Dendritic cell treated with granulocyte-macrophage colony-stimulating factor and Interleukin-4, amounts not matched to agents 40 ng/mL and 50 ng/mL, for 4 days (primary cell): ENCODE data around the gene SGK1.
"Not testable (repeated sequence)": the region's sequence is repeated elsewhere in the genome, so short reads cannot be mapped to it uniquely, and the experiment has no call there.

Experiments
- H3K27ac Mint-ChIP-seq: one replicate; pipeline ENCODE4 v1.8.0; 2022; ENCODE audit warnings: mild to moderate bottlenecking, mixed read lengths
- H3K27me3 Mint-ChIP-seq: one replicate; pipeline ENCODE4 v1.8.0; 2022; ENCODE audit warnings: mild to moderate bottlenecking, mixed read lengths
- H3K36me3 Mint-ChIP-seq: one replicate; pipeline ENCODE4 v1.8.0; 2022; ENCODE audit warnings: low read depth, mixed read lengths
- H3K4me1 Mint-ChIP-seq: one replicate; pipeline ENCODE4 v1.8.0; 2022; ENCODE audit warnings: low read depth, mixed read lengths
- H3K4me3 Mint-ChIP-seq: one replicate; pipeline ENCODE4 v1.8.0; 2022; ENCODE audit warnings: mild to moderate bottlenecking, moderate library complexity, mixed read lengths
- H3K9me3 Mint-ChIP-seq: one replicate; pipeline ENCODE4 v1.8.0; 2022; ENCODE audit warnings: mixed read lengths
- intact Hi-C: fragments of 100-400 bp; cut with micrococcal nuclease; formaldehyde crosslinking; loops from one replicate; pipeline ENCODE4 v1.15.0; 2022

SGK1 gene

DNA sequence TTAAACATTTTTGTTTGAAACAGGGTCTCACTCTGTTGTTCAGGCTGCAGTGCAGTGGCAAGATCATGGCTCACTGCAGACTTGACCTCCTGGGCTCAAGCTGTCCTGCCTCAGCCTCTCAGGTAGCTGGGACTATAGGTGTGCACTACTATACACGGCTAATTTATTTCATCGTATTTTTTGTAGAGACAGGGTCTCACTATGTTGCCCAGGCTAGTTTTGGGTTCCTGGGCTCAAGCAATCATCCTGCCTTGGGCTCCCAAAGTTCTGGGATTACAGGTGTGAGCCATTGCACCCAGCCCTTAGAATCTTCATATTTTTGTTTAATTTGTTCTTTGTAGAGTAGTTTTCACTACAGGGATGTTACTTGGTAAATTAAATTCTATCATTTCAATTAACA lies 67.1 kb downstream of the SGK1 start:
- peaks cover 17% of the 10 kb centered on the region for H3K4me1 Mint-ChIP-seq
- intact Hi-C loops: loop anchor here (10.0 kb wide), 1 partner anchor 64 kb away; the partner anchor contains the start of gene SGK1
- no peak overlapping the region for H3K4me3 Mint-ChIP-seq
- H3K9me3 Mint-ChIP-seq: no peaks in the 10 kb centered on the region
- peaks cover 1% of the 10 kb centered on the region for H3K27me3 Mint-ChIP-seq
- H3K27ac Mint-ChIP-seq: no peak overlapping the region
- H3K36me3 Mint-ChIP-seq: no peaks in the 10 kb centered on the region

DNA sequence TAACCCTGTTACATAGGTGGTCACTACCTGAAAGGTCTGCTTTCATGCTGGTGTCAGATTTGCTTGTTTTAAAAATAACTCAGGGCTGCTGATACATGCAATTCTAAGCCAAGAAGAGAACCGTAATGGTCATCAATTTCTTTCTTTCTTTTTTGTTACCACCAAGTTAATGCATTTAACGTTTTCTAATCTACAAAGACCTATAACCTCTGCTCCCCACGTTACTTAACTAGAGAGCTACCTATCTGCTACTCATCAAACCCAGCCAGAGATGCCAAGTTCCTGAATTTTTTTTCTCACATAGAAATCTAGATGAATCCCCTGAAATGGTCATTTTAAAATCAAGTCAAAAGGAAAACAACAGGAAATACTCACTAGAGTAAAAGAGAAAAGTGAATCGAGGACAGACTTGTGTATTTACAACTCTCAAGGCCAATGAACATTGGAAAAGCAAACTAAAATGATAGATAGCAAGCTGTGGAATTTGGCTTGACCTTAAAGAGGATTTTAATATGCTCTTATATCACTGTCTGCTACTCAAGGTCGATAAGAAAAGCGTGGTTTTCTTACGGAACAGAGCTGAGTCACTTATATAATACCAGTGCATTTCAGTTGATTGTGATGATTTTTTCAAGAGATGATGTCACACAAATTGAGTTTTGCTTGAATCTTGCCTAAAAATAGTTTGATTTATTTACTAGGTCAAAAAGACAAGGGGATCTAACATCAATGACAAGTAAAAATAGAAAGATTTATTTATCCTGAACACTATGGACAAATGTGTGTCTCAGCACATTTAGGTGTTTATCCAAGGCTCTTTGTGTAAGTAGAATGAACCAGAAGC lies 67.9 kb downstream of the SGK1 start:
- H3K27me3 Mint-ChIP-seq: peaks cover 1% of the 10 kb centered on the region
- H3K4me3 Mint-ChIP-seq: no peak overlapping the region
- H3K4me1 Mint-ChIP-seq: peaks cover 17% of the 10 kb centered on the region
- intact Hi-C loops: loop anchor here (10.0 kb wide), 1 partner anchor 65 kb away; the partner anchor contains the start of gene SGK1
- no peaks in the 10 kb centered on the region for H3K9me3 Mint-ChIP-seq
- H3K27ac Mint-ChIP-seq: no peak overlapping the region
- H3K36me3 Mint-ChIP-seq: no peaks in the 10 kb centered on the region

DNA sequence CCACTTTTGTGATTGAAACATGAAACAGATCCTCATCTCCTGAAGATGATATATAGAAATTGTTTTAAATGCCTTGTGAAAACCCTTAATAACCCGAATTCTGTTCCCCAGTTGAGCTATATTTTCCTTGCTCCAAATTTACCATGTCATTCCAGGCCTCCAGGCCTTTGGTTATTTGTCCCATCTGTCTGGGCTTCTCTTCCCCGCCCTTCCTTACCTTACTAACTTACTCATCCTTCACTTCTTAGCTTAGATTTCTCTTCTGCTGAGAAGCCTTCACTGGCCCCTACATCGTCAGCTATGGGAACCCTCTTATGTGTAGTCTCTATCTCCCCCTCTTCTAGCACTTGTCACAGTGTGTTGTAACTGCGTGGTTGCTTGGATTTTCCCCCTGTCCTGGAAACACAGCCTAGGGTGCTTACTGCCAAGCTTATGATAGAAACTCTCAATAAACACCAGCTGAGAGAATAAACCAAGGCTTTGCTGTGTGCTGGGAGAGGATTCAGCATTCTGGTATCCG lies 68.6 kb downstream of the SGK1 start:
- intact Hi-C loops: no loop called here
- Mint-ChIP-seq H3K9me3 (no peaks in the 10 kb centered on the region), H3K4me3 (no peak overlapping the region), H3K27me3 (peaks cover 1% of the 10 kb centered on the region), H3K36me3 (no peaks in the 10 kb centered on the region), H3K27ac (no peak overlapping the region), H3K4me1 (peaks cover 17% of the 10 kb centered on the region)

DNA sequence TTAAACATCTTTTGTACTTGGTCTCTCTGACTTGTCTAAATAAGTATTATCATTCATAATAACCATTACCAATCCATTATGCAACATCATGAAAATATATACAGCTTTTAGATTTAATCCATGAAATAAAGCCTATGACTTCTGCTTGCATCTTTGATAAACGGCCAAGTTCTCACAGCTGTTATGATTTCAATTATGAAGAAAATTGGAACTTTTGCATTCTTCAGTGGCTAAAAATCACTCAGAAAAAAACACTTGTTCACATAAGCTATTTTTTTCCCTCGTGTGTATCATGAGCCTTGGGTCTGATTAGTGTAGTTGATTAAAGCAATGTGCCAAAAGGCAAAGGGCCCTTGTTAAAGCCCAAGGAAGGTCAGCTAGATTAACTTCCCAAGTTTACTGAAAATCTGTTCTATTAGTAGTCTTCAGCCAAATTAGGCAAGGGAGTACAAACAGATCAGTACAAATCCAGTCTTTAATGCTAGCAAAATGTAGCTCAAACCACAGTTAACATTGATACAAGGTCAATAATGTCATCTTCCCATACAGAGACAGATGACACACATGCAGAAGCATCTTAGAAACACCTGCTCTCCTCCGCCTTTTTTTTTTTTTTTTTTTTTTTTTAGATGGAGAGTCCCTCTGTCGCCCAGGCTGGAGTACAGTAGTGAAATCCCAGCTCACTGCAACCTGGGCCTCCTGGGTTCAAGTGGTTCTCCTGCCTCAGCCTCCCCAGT lies 69.9 kb downstream of the SGK1 start:
- no peak overlapping the region for H3K27ac Mint-ChIP-seq
- peaks cover 1% of the 10 kb centered on the region for H3K27me3 Mint-ChIP-seq
- peaks cover 17% of the 10 kb centered on the region for H3K4me1 Mint-ChIP-seq
- intact Hi-C loops: no loop called here
- no peaks in the 10 kb centered on the region for H3K9me3 Mint-ChIP-seq
- no peaks in the 10 kb centered on the region for H3K36me3 Mint-ChIP-seq
- H3K4me3 Mint-ChIP-seq: no peak overlapping the region

DNA sequence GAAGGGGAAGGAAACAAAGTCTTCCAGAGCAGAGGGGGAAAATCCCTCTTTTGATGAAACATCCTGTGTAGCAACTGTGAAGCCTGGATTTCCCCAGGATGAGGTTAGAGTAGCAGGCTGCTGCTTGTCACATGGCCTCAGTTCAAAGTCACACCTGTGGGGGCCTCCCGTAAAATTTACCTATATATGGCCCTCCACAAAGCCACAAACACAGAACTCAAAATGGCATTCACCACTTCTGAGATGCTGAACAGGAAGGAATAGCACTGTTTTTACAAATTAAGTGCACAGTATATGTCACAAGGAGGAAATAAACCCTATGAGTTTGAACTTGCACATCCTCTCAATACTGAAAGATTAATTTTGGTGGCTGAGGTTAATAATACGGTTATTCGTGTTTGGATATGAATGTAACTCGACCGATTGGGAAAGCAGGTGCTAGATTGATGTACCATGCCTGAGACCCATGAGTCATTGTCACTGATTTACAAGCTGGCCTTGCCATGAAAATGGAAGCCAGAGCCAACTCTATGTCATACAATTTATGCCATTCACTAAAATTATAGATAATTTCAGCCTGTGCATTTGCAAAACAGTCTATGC lies 70.6 kb downstream of the SGK1 start:
- H3K9me3 Mint-ChIP-seq: no peaks in the 10 kb centered on the region
- H3K27me3 Mint-ChIP-seq: peaks cover 1% of the 10 kb centered on the region
- peaks cover 17% of the 10 kb centered on the region for H3K4me1 Mint-ChIP-seq
- no peak overlapping the region for H3K27ac Mint-ChIP-seq
- H3K36me3 Mint-ChIP-seq: no peaks in the 10 kb centered on the region
- H3K4me3 Mint-ChIP-seq: no peak overlapping the region
- intact Hi-C loops: no loop called here

DNA sequence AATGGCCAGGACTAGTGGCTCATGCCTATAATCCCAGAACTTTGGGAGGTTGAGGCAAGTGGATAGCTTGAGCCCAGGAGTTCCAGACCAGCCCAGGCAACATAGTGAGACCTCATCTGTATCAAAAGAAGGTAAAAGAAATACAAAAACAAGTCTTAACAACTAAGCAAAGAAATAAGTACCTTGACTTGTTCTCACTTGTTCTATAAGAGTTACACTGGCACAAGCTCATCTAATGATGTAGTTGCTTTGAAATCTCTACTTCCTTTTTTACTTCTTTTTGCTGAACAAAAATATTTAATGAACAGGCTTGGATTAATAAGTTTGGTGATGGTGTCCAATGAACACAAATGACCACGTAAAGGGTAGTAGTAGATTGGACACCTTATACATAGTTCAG lies 72.2 kb downstream of the SGK1 start:
- Mint-ChIP-seq H3K27me3 (peaks cover 1% of the 10 kb centered on the region), H3K4me1 (peaks cover 30% of the 10 kb centered on the region), H3K4me3 (no peak overlapping the region), H3K9me3 (no peaks in the 10 kb centered on the region), H3K27ac (no peak overlapping the region), H3K36me3 (no peaks in the 10 kb centered on the region)
- intact Hi-C loops: no loop called here

DNA sequence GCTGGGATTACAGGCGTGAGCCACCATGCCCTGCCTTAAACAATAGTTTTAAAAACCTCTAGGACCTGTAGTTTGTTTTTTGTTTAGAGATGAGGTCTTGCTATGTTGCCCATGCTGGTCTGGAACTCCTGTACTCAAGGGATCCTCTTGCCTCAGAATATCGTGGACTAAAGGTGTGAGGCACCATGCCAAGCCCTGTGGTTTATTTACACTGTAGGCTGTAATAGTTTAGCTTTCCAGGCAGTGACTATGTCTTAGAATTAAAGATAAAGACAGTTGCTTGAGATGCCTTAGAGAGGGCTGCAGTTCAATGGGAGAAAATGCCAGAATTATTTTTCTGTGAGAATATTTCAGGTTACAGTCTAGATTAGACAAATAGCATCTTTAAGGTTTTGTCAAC lies 72.9 kb downstream of the SGK1 start:
- Mint-ChIP-seq H3K27ac (no peak overlapping the region), H3K27me3 (peaks cover 1% of the 10 kb centered on the region), H3K36me3 (no peaks in the 10 kb centered on the region), H3K4me1 (peaks cover 33% of the 10 kb centered on the region), H3K9me3 (no peaks in the 10 kb centered on the region), H3K4me3 (no peak overlapping the region)
- intact Hi-C loops: no loop called here

DNA sequence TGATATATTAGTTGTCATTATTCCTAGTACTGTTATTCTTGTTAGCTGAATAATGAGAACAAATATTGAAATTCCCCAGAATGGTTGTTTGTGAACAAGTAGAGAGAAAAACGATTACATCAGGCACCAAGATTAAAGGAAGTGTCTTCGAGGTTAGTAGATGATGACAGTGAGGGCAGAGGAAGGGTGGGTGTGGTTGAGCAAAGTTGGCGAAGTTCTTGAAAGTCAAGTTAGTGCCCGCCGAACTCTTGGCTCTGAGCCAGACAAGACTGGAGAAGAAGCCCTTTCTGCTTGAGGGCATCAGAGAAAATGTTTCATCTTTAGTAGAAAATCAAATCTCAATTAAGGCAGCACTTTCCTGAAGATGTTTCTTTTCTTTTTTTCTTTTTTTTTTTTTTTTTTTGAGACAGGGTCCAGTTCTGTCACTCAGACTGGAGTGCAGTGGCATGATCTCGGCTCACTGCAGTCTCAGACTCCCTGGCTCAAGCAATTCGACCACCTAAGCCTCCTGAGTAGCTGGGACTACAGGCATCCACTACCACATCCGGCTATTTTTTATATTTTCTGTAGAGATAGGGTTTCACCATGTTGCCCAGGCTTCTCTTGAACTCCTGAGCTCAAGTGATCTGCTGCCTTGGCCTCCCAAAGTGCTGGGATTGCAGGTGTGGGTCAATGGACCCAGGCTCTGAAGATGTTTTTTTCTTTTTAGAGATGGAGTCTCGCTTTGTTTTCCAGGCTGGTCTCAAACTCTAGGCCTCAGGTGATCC lies 77.1 kb downstream of the SGK1 start:
- Mint-ChIP-seq H3K27ac (peak overlapping the region; percentile 85), H3K4me3 (no peak overlapping the region), H3K9me3 (no peaks in the 10 kb centered on the region), H3K36me3 (no peaks in the 10 kb centered on the region), H3K4me1 (peaks cover 25% of the 10 kb centered on the region), H3K27me3 (no peaks in the 10 kb centered on the region)
- intact Hi-C loops: loop anchor here (2.0 to 5.0 kb wide), 2 partner anchors 41 to 132 kb away; no protein-coding TSS in a partner anchor

DNA sequence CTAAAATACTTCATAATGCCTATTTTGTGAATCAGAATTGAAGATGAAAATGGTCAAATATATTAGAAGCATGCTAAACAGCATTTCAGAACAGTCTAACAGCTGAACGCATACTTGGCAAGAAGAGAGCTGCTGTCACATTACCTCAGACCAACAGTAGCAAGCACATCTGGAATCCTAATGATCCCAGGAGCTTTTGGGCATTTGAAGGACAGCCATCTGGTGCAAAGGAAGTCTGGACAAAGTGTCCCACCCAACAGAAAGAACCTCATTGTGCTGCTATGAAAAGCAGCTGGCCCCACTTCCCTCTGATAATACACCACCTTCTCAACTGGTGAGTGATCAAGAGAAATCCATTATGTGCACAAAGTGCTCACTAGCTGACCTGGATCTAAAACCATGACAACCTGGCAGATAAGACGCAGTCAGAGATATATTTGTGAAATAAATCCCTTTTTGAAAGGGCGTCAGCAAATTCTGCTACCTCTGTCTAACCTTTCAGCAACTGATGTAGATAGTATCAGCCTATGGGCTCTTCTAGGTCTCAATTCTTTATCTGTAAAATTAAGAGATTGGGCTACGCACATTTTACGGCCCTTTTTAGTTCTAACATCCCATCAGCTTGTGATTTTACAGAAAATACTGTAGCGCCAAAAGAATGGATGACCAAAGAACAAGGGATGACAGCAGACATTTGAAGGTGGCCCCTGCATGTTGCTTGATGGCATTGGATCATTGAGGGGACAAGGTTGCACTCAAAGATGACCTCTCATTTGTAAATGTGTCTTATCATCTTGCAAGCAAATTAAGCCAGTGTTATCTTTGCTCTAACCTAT lies 78.7 kb downstream of the SGK1 start:
- Mint-ChIP-seq H3K4me1 (peaks cover 36% of the 10 kb centered on the region), H3K27ac (peak overlapping the region; percentile 85), H3K9me3 (no peaks in the 10 kb centered on the region), H3K27me3 (no peaks in the 10 kb centered on the region), H3K4me3 (no peak overlapping the region), H3K36me3 (no peaks in the 10 kb centered on the region)
- intact Hi-C loops: loop anchor here (5.0 kb wide), 1 partner anchor 198 kb away; no protein-coding TSS in a partner anchor

DNA sequence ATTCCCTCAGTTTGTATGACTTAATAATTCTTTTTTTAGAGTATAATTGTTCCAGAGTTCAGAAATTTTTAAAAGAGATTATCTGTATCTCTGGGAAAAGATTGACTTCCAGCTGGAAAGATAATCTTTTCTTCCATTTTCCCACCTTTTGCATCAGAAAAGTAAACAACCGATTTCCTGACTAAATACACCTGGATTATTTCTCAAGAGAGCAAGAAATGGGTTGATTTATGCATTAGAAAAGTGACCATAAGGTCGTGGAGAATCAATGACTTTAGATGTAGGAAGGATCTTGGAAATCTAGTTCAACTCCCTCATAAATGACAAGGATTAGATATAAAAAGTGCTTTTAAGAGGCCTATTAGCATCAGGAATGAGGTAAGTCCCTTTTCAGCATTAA lies 79.9 kb downstream of the SGK1 start:
- H3K9me3 Mint-ChIP-seq: no peaks in the 10 kb centered on the region
- H3K36me3 Mint-ChIP-seq: no peaks in the 10 kb centered on the region
- H3K27me3 Mint-ChIP-seq: no peaks in the 10 kb centered on the region
- H3K4me1 Mint-ChIP-seq: peaks cover 36% of the 10 kb centered on the region
- intact Hi-C loops: loop anchor here (5.0 kb wide), 1 partner anchor 199 kb away; no protein-coding TSS in a partner anchor
- H3K27ac Mint-ChIP-seq: no peak overlapping the region
- no peak overlapping the region for H3K4me3 Mint-ChIP-seq

DNA sequence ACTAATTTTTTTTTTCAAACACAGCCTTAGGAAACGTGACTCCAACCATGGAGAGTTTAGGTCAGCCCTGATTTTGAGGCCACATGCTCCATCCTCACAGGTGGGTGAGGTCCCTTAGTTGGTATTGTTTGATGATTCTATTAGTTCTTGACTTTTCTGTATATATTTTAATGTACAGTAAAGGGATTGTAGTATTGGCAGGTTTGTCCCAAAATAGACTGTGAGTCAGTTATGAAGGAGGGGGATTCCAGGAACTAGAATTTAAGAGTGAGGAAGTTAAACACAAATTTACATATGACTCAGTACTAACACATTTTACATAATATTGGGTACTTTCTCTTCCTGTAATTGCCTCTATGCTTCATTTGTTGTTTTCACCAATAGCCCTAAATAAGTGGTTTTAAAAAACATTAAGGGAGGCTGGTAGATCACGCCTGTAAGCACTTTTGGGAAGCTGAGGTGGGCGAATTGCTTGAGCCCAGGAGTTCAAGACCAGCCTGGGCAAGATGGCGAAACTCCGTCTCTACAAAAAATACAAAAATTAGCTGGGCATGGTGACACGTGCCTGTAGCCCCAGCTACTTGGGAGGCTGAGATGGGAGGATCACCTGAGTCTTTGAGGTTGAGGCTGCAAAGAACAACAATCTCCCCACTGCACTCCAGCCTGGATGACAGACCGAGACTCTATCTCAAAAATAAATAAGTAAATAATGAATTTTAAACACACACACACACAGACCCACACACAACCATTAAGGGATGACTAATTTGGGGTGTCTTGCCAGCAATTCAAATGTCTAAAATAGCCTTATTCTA lies 81.8 kb downstream of the SGK1 start:
- Mint-ChIP-seq H3K4me1 (peaks cover 26% of the 10 kb centered on the region), H3K4me3 (no peak overlapping the region), H3K9me3 (no peaks in the 10 kb centered on the region), H3K27ac (peak overlapping the region; percentile 80), H3K27me3 (no peaks in the 10 kb centered on the region), H3K36me3 (no peaks in the 10 kb centered on the region)
- intact Hi-C loops: loop anchor here (5.0 kb wide), 1 partner anchor 201 kb away; no protein-coding TSS in a partner anchor

DNA sequence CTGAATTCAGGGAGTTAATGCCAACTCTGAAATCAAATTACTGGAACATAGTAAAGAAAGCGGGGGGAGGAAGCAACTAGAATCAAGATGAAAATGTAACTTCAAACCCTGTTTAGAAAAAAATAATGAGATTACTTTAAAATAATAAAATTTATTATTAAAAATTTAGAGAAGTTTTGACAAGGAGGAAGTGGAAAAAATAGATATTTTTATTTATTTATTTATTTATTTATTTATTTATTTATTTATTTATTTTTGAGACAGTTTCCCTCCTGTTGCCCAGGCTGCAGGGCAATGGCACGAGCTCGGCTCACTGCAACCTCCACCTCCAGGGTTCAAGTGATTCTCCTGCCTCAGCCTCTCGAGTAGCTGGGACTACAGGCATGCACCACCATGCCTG lies 82.6 kb downstream of the SGK1 start:
- H3K27me3 Mint-ChIP-seq, H3K4me3 Mint-ChIP-seq, H3K36me3 Mint-ChIP-seq, H3K9me3 Mint-ChIP-seq: not testable (repeated sequence)
- intact Hi-C loops: loop anchor here (5.0 kb wide), 1 partner anchor 202 kb away; no protein-coding TSS in a partner anchor
- H3K27ac Mint-ChIP-seq: peak overlapping the region; percentile 80
- H3K4me1 Mint-ChIP-seq: peaks cover 26% of the 10 kb centered on the region
